H9 (cell line): Measurements from ENCODE around the gene LRP1B. TPM values are rescaled to one million over a fixed set of nuclear protein-coding genes. Genes with fewer than 3 reads are reported as not detected.

Source experiments
- DNase-seq: peaks from one replicate; pipeline ENCODE4 v3.0.0-alpha.2; 2017
- H2AFZ ChIP-seq: one replicate; pipeline ENCODE4 v1.6.1; 2013; ENCODE audit warnings: mild to moderate bottlenecking, low read length, control low read depth, moderate library complexity
- H2AK5ac ChIP-seq: 2 replicates; pipeline ENCODE4 v1.6.1; 2013; ENCODE audit warnings: low read length, control low read depth, mixed read lengths; ENCODE audit not compliant: insufficient read length
- H2BK120ac ChIP-seq: one replicate; pipeline ENCODE4 v1.6.1; 2013; ENCODE audit warnings: low read depth, mild to moderate bottlenecking, low read length, control low read depth, inconsistent platforms; ENCODE audit not compliant: poor library complexity, severe bottlenecking
- H2BK12ac ChIP-seq: 2 replicates; pipeline ENCODE4 v1.6.1; 2013; ENCODE audit warnings: low read length, control low read depth, mixed read lengths, low read depth; ENCODE audit not compliant: insufficient read length
- H2BK15ac ChIP-seq: 2 replicates; pipeline ENCODE4 v1.6.1; 2013; ENCODE audit warnings: low read depth, low read length, control low read depth
- H2BK20ac ChIP-seq: one replicate; pipeline ENCODE4 v1.6.1; 2013; ENCODE audit warnings: low read depth, mild to moderate bottlenecking, low read length, control low read depth, inconsistent platforms; ENCODE audit not compliant: poor library complexity, severe bottlenecking
- H2BK5ac ChIP-seq: 2 replicates; pipeline ENCODE4 v1.6.1; 2013; ENCODE audit warnings: low read length, control low read depth, mixed read lengths; ENCODE audit not compliant: insufficient read length
- H3K14ac ChIP-seq: 2 replicates; pipeline ENCODE4 v1.6.1; 2013; ENCODE audit warnings: low read length, control low read depth; ENCODE audit not compliant: insufficient read depth
- H3K18ac ChIP-seq: 2 replicates; pipeline ENCODE4 v1.6.1; 2013; ENCODE audit warnings: low read depth, mild to moderate bottlenecking, mixed read lengths, low read length, control low read depth; ENCODE audit not compliant: insufficient read length
- H3K23ac ChIP-seq: 2 replicates; pipeline ENCODE4 v1.6.1; 2013; ENCODE audit warnings: low read length, control low read depth, mixed read lengths, low read depth; ENCODE audit not compliant: insufficient read length
- H3K23me2 ChIP-seq: 2 replicates; pipeline ENCODE4 v1.6.1; 2013; ENCODE audit warnings: low read depth, mild to moderate bottlenecking, mixed read lengths, low read length, control low read depth; ENCODE audit not compliant: insufficient read length, poor library complexity, severe bottlenecking
- H3K27ac ChIP-seq: 2 replicates; pipeline ENCODE4 v1.5.1; 2013; ENCODE audit warnings: low read length, control low read depth, mixed read lengths, low read depth; ENCODE audit not compliant: insufficient read length
- H3K27me3 ChIP-seq: 2 replicates; pipeline ENCODE4 v1.6.1; 2013; ENCODE audit warnings: low read length, control low read depth, inconsistent platforms; ENCODE audit not compliant: insufficient read depth
- H3K4ac ChIP-seq: 2 replicates; pipeline ENCODE4 v1.6.1; 2013; ENCODE audit warnings: low read depth, mild to moderate bottlenecking, control low read depth, inconsistent platforms, low read length, moderate library complexity
- H3K4me1 ChIP-seq: 2 replicates; pipeline ENCODE4 v1.6.1; 2013; ENCODE audit warnings: low read length, control low read depth, inconsistent platforms; ENCODE audit not compliant: insufficient read depth
- H3K4me2 ChIP-seq: 2 replicates; pipeline ENCODE4 v1.6.1; 2013; ENCODE audit warnings: low read length, control low read depth, mixed read lengths; ENCODE audit not compliant: insufficient read length, insufficient read depth
- H3K56ac ChIP-seq: 2 replicates; pipeline ENCODE4 v1.6.1; 2013; ENCODE audit warnings: low read depth, mild to moderate bottlenecking, mixed read lengths, low read length, control low read depth; ENCODE audit not compliant: insufficient read length
- H3K79me1 ChIP-seq: 2 replicates; pipeline ENCODE4 v1.6.1; 2013; ENCODE audit warnings: low read depth, mild to moderate bottlenecking, moderate library complexity, low read length, control low read depth, inconsistent platforms; ENCODE audit not compliant: insufficient read depth, poor library complexity, severe bottlenecking
- H3K79me2 ChIP-seq: 2 replicates; pipeline ENCODE4 v1.6.1; 2013; ENCODE audit warnings: low read length, control low read depth, inconsistent platforms; ENCODE audit not compliant: insufficient read depth
- H3K9ac ChIP-seq: 2 replicates; pipeline ENCODE4 v1.6.1; 2013; ENCODE audit warnings: low read length, control low read depth, mixed read lengths; ENCODE audit not compliant: insufficient read length; ENCODE audit errors: extremely low read depth
- H3K9me3 ChIP-seq: one replicate; pipeline ENCODE4 v1.6.1; 2013; ENCODE audit warnings: low read depth, low read length, inconsistent platforms; ENCODE audit not compliant: control insufficient read depth
- H3T11ph ChIP-seq: one replicate; pipeline ENCODE4 v1.6.1; 2013; ENCODE audit warnings: mild to moderate bottlenecking, low read length, control low read depth, inconsistent platforms
- H4K20me1 ChIP-seq: one replicate; pipeline ENCODE4 v1.6.1; 2013; ENCODE audit not compliant: control insufficient read depth, insufficient read length, insufficient read depth
- H4K5ac ChIP-seq: 2 replicates; pipeline ENCODE4 v1.6.1; 2013; ENCODE audit warnings: low read depth, mild to moderate bottlenecking, mixed read lengths, low read length, control low read depth; ENCODE audit not compliant: insufficient read length
- H4K8ac ChIP-seq: replicated peaks from 2 replicates; pipeline ENCODE4 v1.6.1; 2013; ENCODE audit warnings: low read length, control low read depth, mixed read lengths, low read depth; ENCODE audit not compliant: insufficient read length
- H4K91ac ChIP-seq: 2 replicates; pipeline ENCODE4 v1.6.1; 2013; ENCODE audit warnings: low read depth, mild to moderate bottlenecking, moderate library complexity, mixed read lengths, low read length, control low read depth; ENCODE audit not compliant: insufficient read length
- H3K27ac Mint-ChIP-seq, 3 experiments: 2 replicates in 2 of 3; 3 replicates in 1 of 3; pipeline ENCODE4 v1.8.0; 2020 to 2021; ENCODE audit warnings: mixed read lengths in 3 of 3, mild to moderate bottlenecking in 1 of 3, moderate library complexity in 1 of 3
- H3K27me3 Mint-ChIP-seq: 2 replicates; pipeline ENCODE4 v1.8.0; 2021; ENCODE audit warnings: low read depth, mild to moderate bottlenecking, moderate library complexity, mixed read lengths
- H3K36me3 Mint-ChIP-seq, 3 experiments: 2 replicates in 2 of 3; 3 replicates in 1 of 3; pipeline ENCODE4 v1.8.0; 2020 to 2021; ENCODE audit warnings: low read depth in 3 of 3, mixed read lengths in 3 of 3; ENCODE audit not compliant: insufficient read depth in 1 of 3
- H3K4me1 Mint-ChIP-seq, 2 experiments: 2 replicates each; pipeline ENCODE4 v1.8.0; 2020; ENCODE audit warnings: mixed read lengths in 2 of 2
- H3K4me3 Mint-ChIP-seq, 2 experiments: 2 replicates in 1 of 2; 3 replicates in 1 of 2; pipeline ENCODE4 v1.8.0; 2020 to 2021; ENCODE audit warnings: mild to moderate bottlenecking in 2 of 2, mixed read lengths in 2 of 2, moderate library complexity in 1 of 2
- H3K9me3 Mint-ChIP-seq, 2 experiments: 2 replicates in 1 of 2; 3 replicates in 1 of 2; pipeline ENCODE4 v1.8.0; 2020; ENCODE audit warnings: mild to moderate bottlenecking in 2 of 2, mixed read lengths in 2 of 2, moderate library complexity in 1 of 2
- WGBS: extraction: QIAGEN DNeasy Blood & Tissue Kit; methylation state at CpG from one replicate; pipeline ENCODE4 v1.1.7; 2013; ENCODE audit warnings: missing lambda C conversion rate, low lambda C conversion rate, mixed read lengths; ENCODE audit not compliant: insufficient read length; ENCODE audit errors: extremely low coverage; 5-methylcytosine and 5-hydroxymethylcytosine counted together
- total RNA-seq: library from RNA; stranded (reverse); gene quantifications from 2 replicates; pipeline ENCODE4 v1.2.1, GENCODE V29; 2021
- TF ChIP-seq, protein P1 (sequence below): fragments of 200-600 bp; sonication (generic); conservative IDR thresholded peaks from 3 replicates; pipeline ENCODE4 v1.8.0; 2021; ENCODE audit warnings: antibody characterized with exemption, mild to moderate bottlenecking

The LRP1B gene
- total RNA-seq, 1 experiment from 2014 or later: not detected

DNA sequence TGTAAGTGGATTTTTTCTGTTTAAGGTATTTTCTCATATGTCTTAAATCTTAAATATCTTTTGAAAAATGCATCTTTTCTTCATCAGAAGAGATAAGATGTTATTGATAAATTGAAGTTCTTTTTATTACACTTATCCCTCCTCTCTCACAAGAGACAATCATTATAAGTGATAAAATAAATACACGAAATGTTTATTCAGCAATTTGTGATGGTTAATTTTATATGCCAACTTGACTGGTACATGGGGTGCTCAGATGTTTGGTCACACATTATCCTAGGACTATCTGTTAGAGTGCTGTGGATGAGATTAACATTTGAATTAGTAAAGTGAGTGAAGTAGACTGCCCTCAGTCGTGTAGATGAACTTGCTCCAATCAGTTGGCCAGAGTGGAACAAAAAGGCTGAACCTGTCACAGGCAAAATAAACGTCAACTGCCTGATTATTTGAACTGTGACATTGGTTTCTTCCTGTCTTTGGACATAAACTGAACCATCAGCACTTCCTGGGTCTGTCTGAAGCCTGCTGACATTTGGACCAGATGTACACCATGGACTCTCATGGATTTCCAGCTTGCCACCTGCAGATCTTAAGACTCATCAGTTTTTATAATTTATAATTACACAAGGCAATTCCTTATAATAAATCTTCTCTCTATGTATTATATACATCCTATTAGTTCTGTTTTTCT lies 1126.7 kb downstream of the LRP1B start:
- Histone ChIP-seq H3T11ph (no peak overlapping the region), H4K91ac (no peak overlapping the region), H2AFZ (no peak overlapping the region), H3K18ac (no peak overlapping the region), H2BK20ac (no peak overlapping the region), H2BK12ac (no peak overlapping the region), H4K5ac (no peak overlapping the region), H3K56ac (no peak overlapping the region), H3K79me2 (no peaks in the 10 kb centered on the region), H2BK120ac (no peak overlapping the region), H4K20me1 (no peaks in the 10 kb centered on the region), H3K9me3 (no peaks in the 10 kb centered on the region), H3K4me2 (no peak overlapping the region), H2AK5ac (no peak overlapping the region), H3K14ac (no peak overlapping the region), H3K79me1 (no peaks in the 10 kb centered on the region), H3K4ac (no peak overlapping the region), H2BK15ac (no peak overlapping the region), H2BK5ac (no peak overlapping the region), H3K9ac (no peak overlapping the region), H3K27me3 (no peaks in the 10 kb centered on the region), H4K8ac (no peak overlapping the region), H3K27ac (no peak overlapping the region), H3K23ac (no peak overlapping the region), H3K4me1 (no peaks in the 10 kb centered on the region), H3K23me2 (no peaks in the 10 kb centered on the region)
- TF ChIP-seq, protein P1, sequence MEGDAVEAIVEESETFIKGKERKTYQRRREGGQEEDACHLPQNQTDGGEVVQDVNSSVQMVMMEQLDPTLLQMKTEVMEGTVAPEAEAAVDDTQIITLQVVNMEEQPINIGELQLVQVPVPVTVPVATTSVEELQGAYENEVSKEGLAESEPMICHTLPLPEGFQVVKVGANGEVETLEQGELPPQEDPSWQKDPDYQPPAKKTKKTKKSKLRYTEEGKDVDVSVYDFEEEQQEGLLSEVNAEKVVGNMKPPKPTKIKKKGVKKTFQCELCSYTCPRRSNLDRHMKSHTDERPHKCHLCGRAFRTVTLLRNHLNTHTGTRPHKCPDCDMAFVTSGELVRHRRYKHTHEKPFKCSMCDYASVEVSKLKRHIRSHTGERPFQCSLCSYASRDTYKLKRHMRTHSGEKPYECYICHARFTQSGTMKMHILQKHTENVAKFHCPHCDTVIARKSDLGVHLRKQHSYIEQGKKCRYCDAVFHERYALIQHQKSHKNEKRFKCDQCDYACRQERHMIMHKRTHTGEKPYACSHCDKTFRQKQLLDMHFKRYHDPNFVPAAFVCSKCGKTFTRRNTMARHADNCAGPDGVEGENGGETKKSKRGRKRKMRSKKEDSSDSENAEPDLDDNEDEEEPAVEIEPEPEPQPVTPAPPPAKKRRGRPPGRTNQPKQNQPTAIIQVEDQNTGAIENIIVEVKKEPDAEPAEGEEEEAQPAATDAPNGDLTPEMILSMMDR: no peak
- Mint-ChIP-seq H3K27me3 (no peaks in the 10 kb centered on the region), H3K27ac (no peak overlapping the region), H3K4me1 (peaks cover 6 to 11% of the 10 kb centered on the region in 2 experiments), H3K4me3 (no peak overlapping the region), H3K36me3 (peaks cover 2 to 4% (median 2%) of the 10 kb centered on the region in 3 experiments; a peak in 5 of 7 replicates), H3K9me3 (peaks cover 0 to 4% of the 10 kb centered on the region in 2 experiments; a peak in 2 of 5 replicates)
- no peak for DNase-seq
- WGBS: no CpG with 5 or more reads among the region's 3 CpGs
